HK-2 (cell line): ENCODE results near the gene TENM3.
"Not testable (repeated sequence)": the region's sequence is repeated elsewhere in the genome, so short reads cannot be mapped to it uniquely, and the experiment has no call there.

Experiments used
- DNase-seq: peaks from one replicate; pipeline ENCODE4 v3.0.0-alpha.2; 2018; ENCODE audit not compliant: unreplicated experiment

Gene TENM3

DNA sequence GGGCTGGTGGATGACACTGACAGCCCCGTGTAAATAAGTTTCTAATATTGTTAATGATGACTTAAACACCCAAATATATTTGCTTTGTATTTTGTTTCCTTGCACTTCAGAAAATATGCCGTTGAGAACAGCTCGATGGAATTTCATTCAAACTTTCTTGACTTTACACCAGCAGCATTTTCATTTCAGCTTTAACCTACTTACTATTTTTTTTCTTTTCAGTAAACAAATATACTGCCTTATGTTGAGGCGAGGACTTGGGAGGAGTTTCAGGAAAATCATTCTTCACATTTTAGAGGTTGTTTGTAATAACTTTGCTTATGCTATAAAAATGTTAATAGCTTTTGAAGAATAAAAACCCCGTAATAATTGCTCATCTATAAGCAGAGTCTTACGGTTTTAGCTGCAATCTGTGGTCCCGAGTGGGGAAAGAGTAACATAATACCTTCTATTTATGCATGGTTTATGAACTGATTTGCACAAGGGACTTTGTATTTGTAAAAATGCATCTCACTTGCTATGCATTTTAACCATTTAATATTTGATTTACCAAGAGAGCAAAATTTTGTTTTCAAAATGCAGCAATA lies 14.1 kb upstream of the TENM3 start:
- DNase-seq, result no peak

DNA sequence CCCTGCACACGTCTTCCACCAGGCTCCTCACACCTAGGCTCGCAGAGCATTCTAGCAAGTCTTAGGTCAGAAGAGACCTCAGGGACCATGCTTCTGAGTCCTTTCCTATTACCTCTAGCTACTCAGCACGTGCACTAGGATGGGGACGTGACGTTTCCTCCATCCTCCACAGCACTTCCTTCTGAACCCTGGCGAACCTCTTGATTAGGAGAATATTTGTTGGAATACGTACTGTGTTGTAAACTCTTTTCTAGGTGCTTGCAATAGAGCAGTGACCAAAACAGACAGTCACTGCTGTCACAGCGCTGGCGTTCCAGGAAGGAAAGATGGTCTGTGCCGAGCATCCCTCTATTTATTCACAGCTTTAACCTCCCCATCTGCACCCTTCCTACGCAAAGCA lies 12.9 kb upstream of the TENM3 start:
- no peak for DNase-seq

DNA sequence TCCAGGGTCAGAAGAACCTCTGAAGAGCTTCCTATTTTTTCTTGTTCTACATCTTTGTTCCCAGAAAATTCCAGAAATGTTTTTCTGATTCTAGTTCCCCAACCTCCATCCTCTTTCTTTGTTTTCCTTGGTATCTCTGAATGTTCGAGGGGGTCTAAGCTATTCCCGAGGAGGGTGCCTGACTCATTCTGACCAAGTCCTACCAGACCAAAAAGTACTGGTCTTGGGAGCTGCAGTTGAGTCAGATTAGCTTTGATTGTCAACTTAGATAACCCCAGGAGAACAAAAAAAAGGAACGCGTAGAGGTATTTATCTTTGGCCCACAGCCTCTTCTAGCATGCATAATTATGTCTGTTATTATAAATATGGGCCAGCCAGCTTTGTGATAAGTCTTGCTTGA lies 12.1 kb upstream of the TENM3 start:
- no peak for DNase-seq

DNA sequence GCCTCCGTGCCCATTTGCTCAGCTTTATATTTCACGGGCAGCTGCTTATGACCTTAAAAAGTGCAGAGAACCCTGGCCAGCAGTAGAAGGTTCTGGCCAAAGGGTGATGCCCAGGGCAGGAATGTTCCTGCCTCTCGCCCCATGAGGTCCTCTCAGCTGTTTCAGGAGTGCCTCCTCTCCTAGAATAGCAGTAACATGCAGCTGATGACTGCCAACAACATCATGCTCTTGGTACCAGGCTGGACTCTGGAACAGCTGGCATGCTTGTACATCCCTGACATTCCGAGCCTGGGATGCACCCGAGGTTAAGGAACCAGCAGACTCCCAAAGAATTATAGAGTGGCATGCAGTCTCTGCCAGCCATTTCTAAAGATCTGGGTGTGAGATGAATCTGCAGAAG lies 11.7 kb upstream of the TENM3 start:
- no peak for DNase-seq

DNA sequence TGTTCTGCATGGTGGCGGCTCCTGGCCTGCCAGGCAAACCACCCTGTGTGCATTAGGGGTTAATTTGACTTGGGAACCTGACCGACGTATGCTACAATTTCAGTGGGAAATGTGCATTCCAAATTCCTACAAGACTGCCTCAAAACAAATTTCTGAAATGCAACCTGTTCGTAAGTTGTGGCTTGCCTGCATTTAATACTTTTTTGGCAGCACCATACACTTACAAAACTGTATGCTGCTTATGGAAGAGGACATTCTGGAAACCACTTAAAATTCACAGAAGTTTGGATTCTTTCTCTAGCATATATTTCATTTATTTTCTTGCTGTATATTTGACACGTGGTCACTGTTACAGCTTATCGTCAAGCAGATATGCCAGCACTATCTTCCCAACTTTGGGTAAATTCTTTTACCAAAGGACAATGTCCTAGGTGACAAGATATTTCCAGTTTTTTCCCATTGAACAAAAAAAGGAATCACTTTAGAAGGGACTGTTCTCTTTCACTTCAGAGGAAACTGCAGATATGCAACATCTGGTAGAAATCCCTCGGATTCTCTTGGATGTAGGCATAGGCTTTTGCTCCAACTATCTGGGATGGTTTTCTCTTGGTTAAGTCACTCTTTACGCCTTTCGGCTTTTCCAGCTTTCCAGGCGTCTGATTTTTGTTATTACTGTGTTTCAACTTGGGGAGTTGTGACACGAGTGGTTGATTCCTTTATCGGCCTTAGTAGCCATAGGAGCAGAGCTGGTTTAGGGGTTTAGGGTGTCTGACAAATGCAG lies 9.7 kb upstream of the TENM3 start:
- DNase-seq, result no peak

DNA sequence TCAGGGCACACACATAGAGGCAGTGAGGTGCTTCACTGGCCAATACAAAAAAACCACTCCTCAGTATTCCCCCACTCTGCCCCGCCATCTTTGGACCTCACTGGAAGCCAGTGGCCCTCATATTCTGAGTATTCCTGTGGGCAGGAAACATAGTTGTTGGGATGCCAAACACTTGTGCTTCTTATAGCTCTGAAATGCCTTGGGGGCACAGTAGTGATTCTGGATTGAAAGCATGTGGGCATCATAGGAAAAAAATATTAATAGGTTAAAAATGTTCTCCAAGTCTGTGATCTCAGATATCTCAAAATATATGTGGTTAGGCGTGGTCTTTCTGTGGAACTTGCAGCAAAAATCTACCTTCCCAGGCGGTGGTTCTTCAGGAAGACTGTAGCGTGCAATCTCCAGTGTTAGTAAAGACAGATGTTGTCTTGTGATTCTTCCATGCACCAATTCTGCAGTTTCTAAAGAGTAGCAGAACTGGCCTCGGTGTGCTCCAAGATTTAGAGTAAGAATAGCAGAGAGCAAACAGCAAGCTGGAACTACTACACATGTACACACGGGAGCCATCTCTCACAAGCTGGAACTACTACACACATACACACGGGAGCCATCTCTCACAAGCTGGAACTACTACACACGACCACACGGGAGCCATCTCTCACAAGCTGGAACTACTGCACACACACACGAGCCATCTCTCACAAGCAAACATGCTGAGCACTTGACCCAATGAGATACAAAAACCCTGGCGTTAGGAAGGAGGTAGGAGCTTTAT lies 8.0 kb upstream of the TENM3 start:
- DNase-seq, result no peak

DNA sequence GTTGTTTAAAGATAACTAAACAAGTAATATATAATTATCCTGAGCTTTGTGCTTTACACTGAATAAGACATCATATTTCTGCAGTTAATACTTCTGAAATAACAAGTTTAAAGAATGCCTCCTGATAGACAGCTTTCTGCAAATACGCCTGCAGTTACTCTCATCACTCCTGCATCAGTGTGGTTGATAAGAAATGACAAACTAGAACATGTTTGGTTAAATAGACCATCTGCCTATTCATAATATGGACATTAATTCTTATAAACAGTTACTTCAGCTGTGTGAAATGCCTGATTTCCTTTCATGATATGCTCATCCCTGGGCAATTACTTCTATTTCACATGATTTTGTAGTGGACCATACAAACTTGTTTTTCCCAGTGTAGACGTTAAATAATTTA lies 7.0 kb upstream of the TENM3 start:
- no peak for DNase-seq

DNA sequence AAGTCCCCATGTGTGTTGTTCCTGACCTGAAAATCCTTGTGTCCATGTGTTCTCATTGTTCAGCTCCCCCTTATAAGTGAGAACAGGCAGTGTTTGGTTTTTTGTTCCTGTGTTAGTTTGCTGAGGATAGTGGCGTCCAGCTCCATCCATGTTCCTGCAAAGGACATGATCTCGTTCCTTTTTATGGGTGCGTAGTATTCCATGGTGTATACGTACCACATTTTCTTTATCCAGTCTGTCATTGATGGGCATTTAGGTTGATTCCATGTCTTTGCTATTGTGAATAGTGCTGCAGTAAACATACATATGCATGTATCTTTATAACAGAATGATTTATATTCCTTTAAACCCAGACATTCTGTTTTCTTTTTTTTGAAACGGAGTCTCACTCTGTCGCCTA lies 6.2 kb upstream of the TENM3 start:
- DNase-seq, result not testable (repeated sequence)

DNA sequence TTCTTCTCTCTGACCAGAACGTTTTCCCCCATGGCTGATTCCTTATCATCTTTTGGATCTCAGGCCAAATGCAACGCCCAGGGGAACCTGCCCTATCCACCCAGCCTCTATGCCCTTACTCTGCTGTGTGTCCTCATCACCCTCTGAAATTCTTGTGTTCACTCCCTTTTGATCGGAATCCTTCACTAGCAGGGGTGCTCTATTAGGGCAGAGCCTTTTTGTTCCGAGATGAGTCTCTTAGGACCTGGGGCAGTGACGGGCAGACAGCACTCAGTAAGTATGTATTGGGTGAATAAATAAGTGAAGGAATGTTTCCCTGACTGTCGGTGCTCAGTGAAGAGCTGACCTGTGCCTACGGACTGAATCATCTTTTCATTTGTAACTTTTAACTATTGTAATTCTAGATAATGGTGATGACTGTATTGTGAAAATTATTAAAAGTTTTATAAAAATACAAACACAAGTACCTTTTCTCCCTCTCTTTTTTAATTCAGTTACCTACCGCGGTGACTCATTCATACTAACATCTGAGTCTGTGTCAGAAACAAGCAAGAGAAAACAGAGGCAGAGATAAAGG lies 4.8 kb upstream of the TENM3 start:
- DNase-seq, result peak; percentile 41

GRCh38 chr4:182240161-182241130 lies 2.8 kb upstream of the TENM3 start:
- peak; percentile 68 for DNase-seq

DNA sequence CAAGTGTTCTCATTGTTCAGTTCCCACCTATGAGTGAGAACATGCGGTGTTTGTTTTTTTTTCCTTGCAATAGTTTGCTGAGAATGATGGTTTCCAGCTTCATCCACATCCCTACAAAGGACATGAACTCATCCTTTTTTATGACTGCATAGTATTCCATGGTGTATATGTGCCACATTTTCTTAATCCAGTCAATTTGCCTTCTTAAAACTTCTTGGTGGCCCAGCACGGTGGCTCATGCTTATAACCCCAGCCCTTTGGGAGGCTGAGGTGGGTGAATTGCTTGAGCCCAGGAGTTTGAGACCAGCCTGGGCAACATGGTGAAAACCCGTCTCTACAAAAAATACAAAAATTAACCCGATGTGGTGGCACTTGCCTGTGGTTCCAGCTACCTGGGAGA lies 942 bp upstream of the TENM3 start:
- DNase-seq, result not testable (repeated sequence)

- DNase-seq, result no peak
Observed at GRCh38 chr4:182242787-182243186, 415 bp upstream of the TENM3 start.

- DNase-seq, result no peak
Observed at GRCh38 chr4:182245041-182245440, 1.8 kb downstream of the TENM3 start.

DNA sequence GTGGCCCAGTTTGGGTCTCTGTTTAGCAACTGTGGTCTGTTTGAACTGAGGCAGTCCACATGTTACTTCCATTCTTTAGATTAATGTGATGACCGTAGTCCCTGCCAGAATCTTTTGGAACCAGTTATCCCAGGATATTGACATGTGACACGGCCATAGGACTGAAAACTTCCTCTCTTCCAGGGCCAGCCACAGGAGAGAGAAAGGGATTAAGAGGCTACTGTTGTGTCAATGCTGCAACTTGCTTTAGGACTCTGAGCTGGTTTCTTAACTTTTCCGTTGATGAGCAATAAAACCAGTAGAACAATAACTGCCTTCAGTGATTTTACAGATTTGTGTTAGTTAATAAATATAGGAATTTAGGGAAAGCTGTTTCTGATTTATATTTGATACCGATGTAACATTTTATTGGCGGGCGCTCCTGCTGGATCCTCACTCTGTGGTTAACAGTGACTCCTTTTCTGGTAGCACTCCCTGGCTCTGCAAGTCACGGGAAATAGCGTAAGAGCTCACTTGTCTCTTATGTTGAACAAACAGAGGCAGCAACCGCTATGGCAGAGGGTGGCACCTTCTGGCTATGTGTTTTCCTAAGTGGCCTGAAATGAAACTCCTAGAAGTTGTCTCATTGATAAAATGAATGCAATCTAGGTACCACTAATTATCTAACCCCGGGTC lies 2.5 kb downstream of the TENM3 start:
- no peak for DNase-seq

DNA sequence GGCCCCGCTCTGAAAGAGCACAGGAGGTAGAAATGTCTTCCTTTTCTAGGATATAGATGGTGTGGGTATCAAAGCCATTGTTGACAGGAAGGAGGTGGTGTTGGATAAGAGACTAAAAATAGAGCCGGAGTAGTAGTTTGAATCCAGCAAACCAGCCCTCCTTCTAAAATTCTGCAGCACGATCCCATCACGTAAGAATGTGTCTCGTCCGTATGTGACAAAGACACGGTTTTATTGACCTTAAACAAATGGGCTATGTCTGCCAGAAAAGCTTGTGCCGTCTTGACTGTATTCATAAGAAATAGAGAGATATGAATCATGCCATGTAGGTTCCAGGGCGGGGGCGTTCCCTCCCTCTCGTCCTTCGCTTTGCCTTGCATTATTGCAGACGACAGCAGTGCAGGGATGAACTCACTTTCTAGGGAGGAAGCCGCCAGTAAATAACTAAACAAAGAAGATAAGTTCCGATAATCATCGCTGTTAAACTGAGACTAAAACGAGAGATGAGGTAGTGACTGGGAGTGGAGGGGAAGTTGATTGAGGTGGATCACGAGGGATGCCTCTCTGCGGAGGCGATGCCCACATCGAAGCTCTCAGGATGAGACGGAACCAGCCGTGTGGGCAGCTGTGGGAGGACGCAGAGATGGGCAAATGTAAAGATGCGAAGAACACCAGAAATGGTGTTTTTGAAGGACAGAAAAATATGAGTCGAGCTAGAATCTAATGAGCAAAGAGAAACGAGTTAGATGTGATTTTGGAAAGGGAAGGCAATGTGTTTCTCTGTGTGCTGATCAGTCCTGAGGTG lies 3.4 kb downstream of the TENM3 start:
- no peak for DNase-seq

- DNase-seq, result no peak
Observed at GRCh38 chr4:182248295-182248694, 5.1 kb downstream of the TENM3 start.

DNA sequence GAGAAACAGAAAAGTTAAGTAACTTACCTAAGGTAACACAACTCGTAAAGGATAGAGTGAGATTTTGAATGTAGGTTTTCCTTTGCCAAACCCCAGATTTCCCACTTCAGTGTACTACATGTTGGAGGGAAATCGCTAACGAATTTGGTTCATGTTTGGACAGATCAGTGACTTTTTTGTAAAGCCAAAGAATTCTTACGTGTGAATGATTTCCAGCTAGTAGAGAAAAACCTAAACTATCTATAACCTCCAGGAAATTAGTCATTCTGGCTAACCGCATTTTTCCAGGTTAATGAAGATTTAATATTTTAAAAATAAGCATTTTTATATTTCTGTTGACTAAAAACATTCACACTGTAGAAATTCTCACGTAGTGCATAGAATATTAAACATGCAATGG lies 7.2 kb downstream of the TENM3 start:
- no peak for DNase-seq

GRCh38 chr4:182251116-182251515 lies 7.9 kb downstream of the TENM3 start:
- no peak for DNase-seq

DNA sequence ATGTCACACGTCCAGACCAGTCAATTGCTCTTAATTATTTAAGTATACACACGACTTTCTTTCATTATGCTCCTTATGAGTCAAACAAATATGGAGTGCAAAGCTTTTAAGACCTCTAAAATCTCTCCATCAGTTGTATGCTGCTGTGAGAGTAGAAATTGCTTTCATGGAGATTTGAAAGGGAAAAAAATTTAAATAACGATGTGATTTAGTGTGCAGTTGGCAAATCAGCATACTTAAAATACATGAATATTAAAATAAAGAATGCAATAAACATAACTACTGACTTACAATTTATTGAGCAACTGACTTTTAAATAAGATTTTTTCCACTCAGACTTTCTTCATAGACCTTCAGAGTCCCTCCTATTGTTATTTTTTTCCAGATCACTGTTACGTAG lies 9.0 kb downstream of the TENM3 start:
- no peak for DNase-seq
